Measurements from ENCODE around the gene SEZ6. TPM values are rescaled to one million over a fixed set of nuclear protein-coding genes. Genes with fewer than 3 reads are reported as not detected.

Gene SEZ6
- total RNA-seq, 4 donors from 2014 or later: not detected

DNA sequence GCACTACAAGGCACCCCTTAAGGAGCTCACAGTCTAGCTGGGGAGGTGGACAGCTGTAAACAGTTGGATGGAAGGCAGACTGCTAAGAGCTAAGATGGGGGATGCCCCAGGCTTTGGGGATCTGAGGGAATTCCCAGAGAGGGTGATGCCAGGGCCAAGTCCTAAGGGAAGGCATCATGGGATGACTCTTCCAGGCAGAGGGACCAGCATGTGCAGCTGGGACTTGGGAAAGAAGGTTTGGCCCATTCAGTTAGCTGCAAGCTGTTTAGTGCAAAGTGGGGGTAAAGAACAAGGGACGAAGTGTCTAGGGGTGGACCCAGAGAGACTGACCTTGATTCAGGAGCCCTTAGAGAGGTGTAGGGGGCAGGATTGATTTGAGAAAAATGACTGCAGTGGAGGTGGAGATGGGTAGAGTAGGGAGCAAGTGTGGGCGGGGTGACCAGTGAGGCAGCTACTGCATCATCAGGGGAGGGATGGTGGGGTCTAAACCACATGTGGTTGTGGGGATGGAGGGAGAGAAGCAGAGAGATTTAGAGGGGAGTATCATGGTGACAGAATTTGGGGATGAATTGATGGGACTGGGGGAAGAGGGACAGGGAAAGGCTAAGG lies 27.4 kb downstream of the SEZ6 start:
- DNase-seq (ENCODE audit: low spot score in 2 of 2): no peak
- no peak overlapping the region for H3K27ac ChIP-seq
- no peaks in the 10 kb centered on the region for H3K36me3 ChIP-seq
- peaks cover 12% of the 10 kb centered on the region for H3K27me3 ChIP-seq
- H3K9me3 ChIP-seq: no peaks in the 10 kb centered on the region
- 84% methylated on average over 2 of the region's 2 CpGs for WGBS
- H3K4me1 ChIP-seq: peaks cover 5% of the 10 kb centered on the region
- TF ChIP-seq POLR2A (IDR thresholded peaks at IDR 0.05) (no peak), EP300 (IDR thresholded peaks at IDR 0.05) (no peak), POLR2AphosphoS5 (IDR thresholded peaks at IDR 0.05) (no peak)
- TF ChIP-seq, protein P1, sequence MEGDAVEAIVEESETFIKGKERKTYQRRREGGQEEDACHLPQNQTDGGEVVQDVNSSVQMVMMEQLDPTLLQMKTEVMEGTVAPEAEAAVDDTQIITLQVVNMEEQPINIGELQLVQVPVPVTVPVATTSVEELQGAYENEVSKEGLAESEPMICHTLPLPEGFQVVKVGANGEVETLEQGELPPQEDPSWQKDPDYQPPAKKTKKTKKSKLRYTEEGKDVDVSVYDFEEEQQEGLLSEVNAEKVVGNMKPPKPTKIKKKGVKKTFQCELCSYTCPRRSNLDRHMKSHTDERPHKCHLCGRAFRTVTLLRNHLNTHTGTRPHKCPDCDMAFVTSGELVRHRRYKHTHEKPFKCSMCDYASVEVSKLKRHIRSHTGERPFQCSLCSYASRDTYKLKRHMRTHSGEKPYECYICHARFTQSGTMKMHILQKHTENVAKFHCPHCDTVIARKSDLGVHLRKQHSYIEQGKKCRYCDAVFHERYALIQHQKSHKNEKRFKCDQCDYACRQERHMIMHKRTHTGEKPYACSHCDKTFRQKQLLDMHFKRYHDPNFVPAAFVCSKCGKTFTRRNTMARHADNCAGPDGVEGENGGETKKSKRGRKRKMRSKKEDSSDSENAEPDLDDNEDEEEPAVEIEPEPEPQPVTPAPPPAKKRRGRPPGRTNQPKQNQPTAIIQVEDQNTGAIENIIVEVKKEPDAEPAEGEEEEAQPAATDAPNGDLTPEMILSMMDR (IDR thresholded peaks at IDR 0.05): no peak
- H3K4me3 ChIP-seq: no peak overlapping the region

DNA sequence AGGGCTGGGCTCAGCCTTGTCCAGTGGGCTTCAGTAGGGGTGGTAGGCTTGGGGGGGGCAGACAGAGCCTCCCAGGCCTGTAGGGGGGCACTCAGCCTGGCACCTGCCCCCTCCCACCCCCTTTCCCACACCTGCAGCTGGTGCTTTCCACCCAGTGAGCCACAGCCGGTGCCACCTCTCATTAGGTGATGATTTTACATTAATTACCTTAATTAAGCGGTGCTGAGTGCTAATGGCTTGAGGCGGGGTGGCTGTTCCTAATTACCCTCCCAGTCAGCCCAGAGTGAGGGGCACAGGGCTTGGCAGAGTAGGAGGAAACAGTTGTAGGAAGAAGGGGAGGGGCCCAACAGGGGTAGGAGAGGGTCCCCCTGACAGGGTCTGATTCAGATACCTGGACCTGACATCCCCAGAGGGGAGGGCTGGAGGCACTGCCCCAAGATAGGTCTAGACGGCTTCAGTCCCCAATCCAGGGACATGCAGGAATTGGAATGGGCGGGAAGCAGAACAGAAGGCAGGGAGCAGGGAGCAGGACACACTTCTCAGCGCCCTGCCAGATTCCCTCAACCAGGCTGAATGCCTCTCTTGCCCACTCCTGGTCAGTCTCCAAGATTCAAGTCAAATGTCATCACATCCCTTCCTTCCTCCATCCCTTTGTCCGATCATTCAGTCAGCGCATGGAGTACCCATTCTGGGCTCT lies 28.0 kb downstream of the SEZ6 start:
- Histone ChIP-seq H3K4me1 (peaks cover 4% of the 10 kb centered on the region), H3K36me3 (no peaks in the 10 kb centered on the region), H3K9me3 (no peaks in the 10 kb centered on the region), H3K27ac (no peak overlapping the region), H3K27me3 (peaks cover 12% of the 10 kb centered on the region), H3K4me3 (no peak overlapping the region)
- no peak for DNase-seq (ENCODE audit: low spot score in 2 of 2)
- WGBS: 79% methylated on average over 7 of the region's 8 CpGs
- TF ChIP-seq, protein P1 (IDR thresholded peaks at IDR 0.05): no peak
- no peak for TF ChIP-seq POLR2AphosphoS5 (IDR thresholded peaks at IDR 0.05)
- no peak for TF ChIP-seq POLR2A (IDR thresholded peaks at IDR 0.05)
- no peak for TF ChIP-seq EP300 (IDR thresholded peaks at IDR 0.05)

DNA sequence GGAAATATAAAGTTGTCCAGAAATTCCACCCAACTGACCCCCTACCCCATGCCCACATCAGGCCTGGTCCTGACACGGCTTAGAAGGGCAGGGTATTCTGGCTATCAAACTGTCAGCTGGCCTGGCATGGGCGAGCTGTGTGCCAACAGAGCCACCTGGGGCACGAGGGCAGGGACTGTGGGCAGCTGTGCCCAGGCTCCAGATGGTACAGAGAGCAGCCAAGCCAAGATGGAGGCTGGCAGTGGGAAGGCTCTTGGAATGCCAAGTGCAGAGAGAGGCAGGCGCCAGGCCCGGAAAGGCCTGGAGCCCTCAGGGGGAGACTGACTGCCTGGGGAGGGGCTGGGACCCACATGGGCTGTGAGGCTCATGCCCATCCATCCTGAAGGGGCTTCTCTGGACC lies 30.2 kb downstream of the SEZ6 start:
- Histone ChIP-seq H3K27me3 (peaks cover 12% of the 10 kb centered on the region), H3K27ac (no peak overlapping the region), H3K36me3 (no peaks in the 10 kb centered on the region), H3K4me3 (no peak overlapping the region), H3K9me3 (no peaks in the 10 kb centered on the region), H3K4me1 (peaks cover 8% of the 10 kb centered on the region)
- TF ChIP-seq EP300 (IDR thresholded peaks at IDR 0.05) (no peak), POLR2A (IDR thresholded peaks at IDR 0.05) (no peak), POLR2AphosphoS5 (IDR thresholded peaks at IDR 0.05) (no peak)
- DNase-seq (ENCODE audit: low spot score in 2 of 2): no peak
- WGBS: 70% methylated on average over 2 of the region's 5 CpGs

DNA sequence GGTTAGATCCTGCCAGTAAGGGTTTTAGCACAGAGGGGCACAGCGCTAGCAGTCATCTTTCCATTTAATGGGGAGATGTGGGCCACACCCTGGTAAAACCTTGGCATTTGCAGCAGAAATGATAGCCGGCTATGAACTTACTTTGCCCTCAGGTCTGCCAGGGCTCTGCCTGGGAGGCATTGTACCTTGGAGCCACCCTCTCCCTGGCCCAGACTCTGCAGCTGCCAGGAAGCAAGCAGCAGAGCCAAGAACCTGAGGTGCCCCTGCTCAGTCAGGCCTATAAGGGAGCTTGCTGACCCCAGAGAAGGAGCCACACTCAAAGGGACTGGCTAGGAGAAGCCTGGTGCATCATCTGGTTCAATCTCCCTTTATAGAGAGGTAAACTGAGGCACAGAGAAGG lies 30.8 kb downstream of the SEZ6 start:
- peaks cover 10% of the 10 kb centered on the region for H3K4me1 ChIP-seq
- no peak for DNase-seq (ENCODE audit: low spot score in 2 of 2)
- TF ChIP-seq POLR2AphosphoS5 (IDR thresholded peaks at IDR 0.05) (no peak), POLR2A (IDR thresholded peaks at IDR 0.05) (no peak), EP300 (IDR thresholded peaks at IDR 0.05) (no peak)
- TF ChIP-seq, protein P1 (IDR thresholded peaks at IDR 0.05): no peak
- no peak overlapping the region for H3K27ac ChIP-seq
- H3K27me3 ChIP-seq: peaks cover 12% of the 10 kb centered on the region
- 92% methylated on average over 2 of the region's 2 CpGs for WGBS
- no peak overlapping the region for H3K4me3 ChIP-seq
- H3K36me3 ChIP-seq: no peaks in the 10 kb centered on the region
- no peaks in the 10 kb centered on the region for H3K9me3 ChIP-seq

DNA sequence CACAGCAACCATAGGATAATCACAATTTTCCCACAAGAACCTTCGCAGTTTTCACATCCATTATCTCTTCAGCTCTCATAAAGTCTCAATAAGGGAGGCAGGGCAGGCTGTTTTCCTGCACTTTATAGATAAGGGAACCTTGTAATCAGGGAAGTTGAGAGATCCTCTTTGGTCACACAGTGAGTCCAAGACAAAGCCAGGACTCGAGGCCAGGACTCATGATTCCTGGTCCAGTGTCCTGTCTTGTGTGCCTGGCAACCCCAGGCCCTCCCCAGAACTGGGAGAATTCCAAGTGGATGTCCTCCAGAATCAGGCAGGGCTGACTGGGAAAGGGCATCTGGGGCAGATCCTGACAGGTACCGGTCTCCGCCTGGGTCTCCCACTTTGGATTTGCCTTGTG lies 31.4 kb downstream of the SEZ6 start:
- DNase-seq (ENCODE audit: low spot score in 2 of 2): no peak
- H3K4me3 ChIP-seq: no peak overlapping the region
- H3K9me3 ChIP-seq: no peaks in the 10 kb centered on the region
- TF ChIP-seq POLR2AphosphoS5 (IDR thresholded peaks at IDR 0.05) (no peak), EP300 (IDR thresholded peaks at IDR 0.05) (no peak), POLR2A (IDR thresholded peaks at IDR 0.05) (no peak)
- TF ChIP-seq, protein P1 (IDR thresholded peaks at IDR 0.05): no peak
- no peaks in the 10 kb centered on the region for H3K36me3 ChIP-seq
- no peak overlapping the region for H3K27ac ChIP-seq
- H3K27me3 ChIP-seq: peaks cover 12% of the 10 kb centered on the region
- peaks cover 10% of the 10 kb centered on the region for H3K4me1 ChIP-seq
- 75% methylated on average over 4 of the region's 4 CpGs for WGBS
